HEK293 (cell line): ENCODE data around the gene TEAD1.

ENCODE experiments used
- CTCF ChIA-PET: fragments of 350-600 bp; formaldehyde crosslinking; extraction: SDS; loops from one replicate; lab custom pipeline; 2021; ENCODE audit warnings: antibody characterized with exemption; lab: Yijun Ruan, JAX
- POLR2A ChIA-PET: fragments of 300-600 bp; formaldehyde crosslinking; extraction: SDS; loops from one replicate; lab custom pipeline; 2020; ENCODE audit warnings: antibody characterized with exemption, inconsistent platforms; lab: Yijun Ruan, JAX
- H3K27ac ChIP-seq: fragments of 200-500 bp; sonication (Bioruptor generic); 2 replicates; pipeline ENCODE4 v1.5.1; 2014; ENCODE audit warnings: low read depth, low read length, control low read depth, inconsistent platforms; ENCODE audit errors: extremely low read depth
- H3K36me3 ChIP-seq, 2 experiments: fragments of 200-500 bp in 1 of 2; sonication (Bioruptor generic) in 1 of 2; 1 replicate in 1 of 2; 2 replicates in 1 of 2; pipeline ENCODE4 v1.5.1; 2014 to 2017; ENCODE audit warnings: inconsistent platforms in 2 of 2, low read length in 2 of 2; ENCODE audit not compliant: control insufficient read depth in 2 of 2, insufficient read depth in 1 of 2
- H3K4me1 ChIP-seq: fragments of 200-500 bp; sonication (Bioruptor generic); 2 replicates; pipeline ENCODE4 v1.5.1; 2014; ENCODE audit warnings: mild to moderate bottlenecking, low read length, inconsistent platforms; ENCODE audit not compliant: control insufficient read depth, insufficient read depth
- H3K4me3 ChIP-seq: 2 replicates; pipeline ENCODE4 v1.5.1; 2011; ENCODE audit warnings: low read depth, mild to moderate bottlenecking, control low read depth, low read length, moderate library complexity
- H3K9me3 ChIP-seq: fragments of 200-500 bp; sonication (Bioruptor generic); 2 replicates; pipeline ENCODE4 v1.5.1; 2014; ENCODE audit warnings: low read depth, low read length, inconsistent platforms; ENCODE audit not compliant: control insufficient read depth, insufficient read depth
- EGR2 ChIP-seq: fragments of 450-650 bp; formaldehyde crosslinking; IDR thresholded peaks from 2 replicates; pipeline ENCODE4 v1.5.1; 2016; ENCODE audit warnings: low read depth, missing biosample characterization, missing genetic modification characterization
- GLI2 ChIP-seq: fragments of 450-650 bp; formaldehyde crosslinking; IDR thresholded peaks from 2 replicates; pipeline ENCODE4; 2017; ENCODE audit warnings: missing biosample characterization, missing genetic modification characterization, low read depth, borderline replicate concordance
- SP3 ChIP-seq: fragments of 450-650 bp; formaldehyde crosslinking; IDR thresholded peaks from 2 replicates; pipeline ENCODE4 v1.5.1; 2016; ENCODE audit warnings: missing biosample characterization, missing genetic modification characterization
- ZFHX2 ChIP-seq: fragments of 450-650 bp; formaldehyde crosslinking; conservative IDR thresholded peaks from 2 replicates; pipeline ENCODE4 v1.5.1; 2016; ENCODE audit warnings: missing biosample characterization, missing genetic modification characterization
- ZNF146 ChIP-seq: fragments of 450-650 bp; formaldehyde crosslinking; IDR thresholded peaks from 2 replicates; pipeline ENCODE4 v1.5.1; 2016; ENCODE audit warnings: missing biosample characterization, missing genetic modification characterization
- ZNF2 ChIP-seq: fragments of 450-650 bp; formaldehyde crosslinking; IDR thresholded peaks from 2 replicates; pipeline ENCODE4 v1.5.1; 2016; ENCODE audit warnings: missing biosample characterization, missing genetic modification characterization
- ZNF202 ChIP-seq: fragments of 450-650 bp; formaldehyde crosslinking; IDR thresholded peaks from 2 replicates; pipeline ENCODE4 v1.5.1; 2016; ENCODE audit warnings: missing biosample characterization, missing genetic modification characterization, borderline replicate concordance
- ZNF433 ChIP-seq: fragments of 450-650 bp; formaldehyde crosslinking; IDR thresholded peaks from 2 replicates; pipeline ENCODE4 v1.5.1; 2016; ENCODE audit warnings: missing biosample characterization, missing genetic modification characterization, low read depth
- ZNF473 ChIP-seq: fragments of 450-650 bp; formaldehyde crosslinking; IDR thresholded peaks from 2 replicates; pipeline ENCODE4 v1.5.1; 2017; ENCODE audit warnings: missing biosample characterization, missing genetic modification characterization
- ZNF510 ChIP-seq: fragments of 450-650 bp; formaldehyde crosslinking; IDR thresholded peaks from 2 replicates; pipeline ENCODE4 v1.5.1; 2018; ENCODE audit warnings: mild to moderate bottlenecking, missing genetic modification characterization, missing biosample characterization; ENCODE audit not compliant: insufficient replicate concordance
- ZNF548 ChIP-seq: fragments of 450-650 bp; formaldehyde crosslinking; IDR thresholded peaks from 2 replicates; pipeline ENCODE4 v1.5.1; 2016; ENCODE audit warnings: missing biosample characterization, missing genetic modification characterization
- ZNF555 ChIP-seq: fragments of 450-650 bp; formaldehyde crosslinking; conservative IDR thresholded peaks from 2 replicates; pipeline ENCODE4 v1.5.1; 2017; ENCODE audit warnings: missing biosample characterization, mild to moderate bottlenecking, missing genetic modification characterization, inconsistent platforms
- ZNF561 ChIP-seq: fragments of 450-650 bp; IDR thresholded peaks from 2 replicates; pipeline ENCODE4 v1.5.1; 2018; ENCODE audit warnings: missing biosample characterization, missing genetic modification characterization, borderline replicate concordance
- ZNF585B ChIP-seq: fragments of 450-650 bp; formaldehyde crosslinking; IDR thresholded peaks from 2 replicates; pipeline ENCODE4 v1.5.1; 2016; ENCODE audit warnings: missing biosample characterization, missing genetic modification characterization
- ZNF600 ChIP-seq: fragments of 450-650 bp; formaldehyde crosslinking; IDR thresholded peaks from 2 replicates; pipeline ENCODE4 v1.5.1; 2016; ENCODE audit warnings: missing biosample characterization, missing genetic modification characterization
- ZNF624 ChIP-seq: fragments of 450-650 bp; formaldehyde crosslinking; IDR thresholded peaks from 2 replicates; pipeline ENCODE4 v1.5.1; 2017; ENCODE audit warnings: missing biosample characterization, missing genetic modification characterization
- ZNF645 ChIP-seq: fragments of 450-650 bp; formaldehyde crosslinking; IDR thresholded peaks from 2 replicates; pipeline ENCODE4; 2016; ENCODE audit warnings: missing biosample characterization, missing genetic modification characterization
- ZNF670 ChIP-seq: fragments of 450-650 bp; formaldehyde crosslinking; IDR thresholded peaks from 2 replicates; pipeline ENCODE4 v1.5.1; 2016; ENCODE audit warnings: missing biosample characterization, missing genetic modification characterization, low read depth
- ZNF692 ChIP-seq: fragments of 450-650 bp; formaldehyde crosslinking; IDR thresholded peaks from 2 replicates; pipeline ENCODE4 v1.5.1; 2016; ENCODE audit warnings: missing biosample characterization, missing genetic modification characterization
- ZSCAN4 ChIP-seq: fragments of 450-650 bp; formaldehyde crosslinking; IDR thresholded peaks from 2 replicates; pipeline ENCODE4 v1.5.1; 2017; ENCODE audit warnings: missing biosample characterization, missing genetic modification characterization

Gene TEAD1

DNA sequence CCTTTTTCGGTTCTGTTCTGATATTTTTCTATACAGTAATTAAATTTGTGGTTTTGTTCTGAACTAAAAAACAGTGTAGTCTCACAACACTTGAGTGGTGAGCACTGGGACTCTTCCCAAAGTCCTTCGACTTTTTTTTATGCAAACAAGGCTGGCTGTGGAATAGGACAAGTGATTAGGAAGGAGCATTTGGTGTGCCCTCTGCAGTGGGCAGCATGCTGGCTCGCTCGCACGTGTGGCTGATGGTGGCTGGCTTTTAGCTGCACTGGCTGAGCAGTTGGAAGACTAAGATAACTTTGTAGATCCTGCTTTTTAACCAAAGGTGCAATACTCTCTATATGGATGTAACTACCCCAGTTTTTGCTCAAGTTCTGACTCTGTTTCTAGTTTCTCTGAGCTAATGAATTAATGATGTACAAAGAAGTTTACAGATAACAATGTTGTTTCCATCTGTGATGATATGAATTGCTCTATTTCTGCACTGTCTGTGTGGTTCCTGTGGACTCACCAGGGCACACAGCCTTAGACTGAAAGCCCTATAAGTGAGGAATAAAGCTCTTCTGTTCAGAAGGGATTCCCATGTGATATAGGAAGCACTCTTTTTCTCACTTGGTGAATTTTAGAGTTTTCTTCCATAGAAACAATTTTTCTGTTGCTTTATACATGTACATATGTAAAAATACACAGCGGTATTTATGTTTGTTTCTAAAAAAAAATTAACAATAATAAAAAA is 191.8 kb downstream of the TEAD1 start (continued):
- TF ChIP-seq ZNF473 (tag by site-specific recombination) (no peak), ZNF670 (tag by site-specific recombination) (no peak)

GRCh38 chr11:12867531-12867930 is 193.3 kb downstream of the TEAD1 start:
- Histone ChIP-seq H3K27ac (no peak overlapping the region), H3K4me3 (no peak overlapping the region), H3K4me1 (peaks cover 2% of the 10 kb centered on the region; the same call in 1 of the 2 replicates), H3K36me3 (no peaks in the 10 kb centered on the region), H3K9me3 (no peaks in the 10 kb centered on the region)
- CTCF ChIA-PET = interaction anchor here (0.6 to 2.0 kb wide), 4 partner anchors 10 to 328 kb away, joined by 3 to 5 read pairs (median 3); no protein-coding TSS in a partner anchor
- POLR2A ChIA-PET = no interaction called here
- TF ChIP-seq ZNF585B (tag by site-specific recombination) = no peak

- Histone ChIP-seq H3K4me3 (no peak overlapping the region), H3K4me1 (no peaks in the 10 kb centered on the region), H3K36me3 (no peaks in the 10 kb centered on the region), H3K27ac (no peak overlapping the region), H3K9me3 (no peaks in the 10 kb centered on the region)
- TF ChIP-seq ZNF510 (no peak), ZNF2 (tag by site-specific recombination) (peak; percentile 59; the same call in 1 of the 2 replicates)
- POLR2A ChIA-PET = interaction anchor here (0.6 kb wide), 1 partner anchor 161 kb away, joined by 8 read pairs; no protein-coding TSS in a partner anchor
- CTCF ChIA-PET = interaction anchor here (1.6 to 2.0 kb wide), 3 partner anchors 9 to 24 kb away, joined by 3 to 5 read pairs (median 4); no protein-coding TSS in a partner anchor
Measured at GRCh38 chr11:12868315-12869073, 194.3 kb downstream of the TEAD1 start.

- no peak overlapping the region for H3K4me3 ChIP-seq
- peaks cover 0 to 5% of the 10 kb centered on the region in 2 experiments; a peak in 1 of 3 replicates for H3K36me3 ChIP-seq
- H3K4me1 ChIP-seq = no peaks in the 10 kb centered on the region
- POLR2A ChIA-PET = no interaction called here
- CTCF ChIA-PET = interaction anchor here (1.0 kb wide), 1 partner anchor 17 kb away, joined by 3 read pairs; no protein-coding TSS in a partner anchor
- TF ChIP-seq GLI2 (no peak), ZNF600 (tag by site-specific recombination) (no peak), ZNF645 (tag by site-specific recombination) (no peak), ZFHX2 (tag by site-specific recombination) (no peak), ZNF692 (tag by site-specific recombination) (no peak), ZSCAN4 (no peak), ZNF561 (tag by site-specific recombination) (no peak), EGR2 (no peak), ZNF555 (tag by site-specific recombination) (no peak), ZNF202 (tag by site-specific recombination) (no peak), ZNF433 (tag by site-specific recombination) (no peak), ZNF624 (no peak), ZNF548 (tag by site-specific recombination) (no peak), ZNF146 (tag by site-specific recombination) (no peak), SP3 (no peak)
- H3K27ac ChIP-seq = no peak overlapping the region
- no peaks in the 10 kb centered on the region for H3K9me3 ChIP-seq
Measured at GRCh38 chr11:12871241-12871640, 197.0 kb downstream of the TEAD1 start.
